HepG2 (cell line): ENCODE measurements around the gene NUTF2. TPM values are rescaled to one million over a fixed set of nuclear protein-coding genes. Genes with fewer than 3 reads are reported as not detected.

Experiments used
- CEBPG ChIP-seq: IDR thresholded peaks from 2 replicates; pipeline ENCODE4 v1.6.1; 2016
- GATAD1 ChIP-seq: IDR thresholded peaks from 2 replicates; pipeline ENCODE4 v1.6.1; 2016; ENCODE audit warnings: missing genetic modification reagents, missing compliant biosample characterization
- GLI4 ChIP-seq: sonication (generic); formaldehyde crosslinking; IDR thresholded peaks from 2 replicates; pipeline ENCODE4 v1.5.1; 2020; ENCODE audit warnings: missing genetic modification reagents, mild to moderate bottlenecking, moderate library complexity, borderline replicate concordance
- IRF2 ChIP-seq: IDR thresholded peaks from 2 replicates; pipeline ENCODE4 v1.6.1; 2018; ENCODE audit warnings: missing genetic modification reagents, missing compliant biosample characterization
- KDM5A ChIP-seq: fragments of 200-600 bp; sonication (generic); IDR thresholded peaks from 2 replicates; pipeline ENCODE4 v1.7.0; 2018; ENCODE audit warnings: antibody characterized with exemption, mild to moderate bottlenecking, low read length, borderline replicate concordance
- KLF12 ChIP-seq: sonication (generic); formaldehyde crosslinking; IDR thresholded peaks from 2 replicates; pipeline ENCODE4 v1.4.0; 2020; ENCODE audit warnings: missing genetic modification reagents, borderline replicate concordance
- NAIF1 ChIP-seq: sonication (generic); formaldehyde crosslinking; IDR thresholded peaks from 2 replicates; pipeline ENCODE4 v1.5.0; 2020; ENCODE audit warnings: mild to moderate bottlenecking, missing genetic modification reagents, borderline replicate concordance
- NFRKB ChIP-seq: fragments of 450-650 bp; IDR thresholded peaks from 2 replicates; pipeline ENCODE4 v1.6.1; 2017
- NR1H2 ChIP-seq: sonication (generic); formaldehyde crosslinking; IDR thresholded peaks from 2 replicates; pipeline ENCODE4 v1.8.1; 2022; ENCODE audit warnings: low read depth, missing genetic modification reagents, borderline replicate concordance
- PHF20 ChIP-seq: sonication (generic); formaldehyde crosslinking; IDR thresholded peaks from 2 replicates; pipeline ENCODE4 v1.5.0; 2020; ENCODE audit warnings: mild to moderate bottlenecking, missing genetic modification reagents
- SCMH1 ChIP-seq: sonication (generic); formaldehyde crosslinking; IDR thresholded peaks from 2 replicates; pipeline ENCODE4 v1.9.0; 2021; ENCODE audit warnings: missing genetic modification reagents, mild to moderate bottlenecking, borderline replicate concordance
- SKI ChIP-seq: fragments of 450-650 bp; IDR thresholded peaks from one replicate; pipeline ENCODE4 v1.6.1; 2018; ENCODE audit warnings: mild to moderate bottlenecking; ENCODE audit not compliant: partially characterized antibody
- SPEN ChIP-seq: sonication (generic); formaldehyde crosslinking; IDR thresholded peaks from 2 replicates; pipeline ENCODE4 v1.5.1; 2020; ENCODE audit warnings: low read depth, mild to moderate bottlenecking, missing genetic modification reagents
- U2AF1 ChIP-seq: fragments of 200-400 bp; formaldehyde crosslinking; optimal IDR thresholded peaks from 2 replicates; pipeline ENCODE3; 2017; ENCODE audit warnings: mild to moderate bottlenecking, low read depth, low read length
- ZBTB7B ChIP-seq: sonication (generic); formaldehyde crosslinking; IDR thresholded peaks from 2 replicates; pipeline ENCODE4 v1.4.0; 2020; ENCODE audit warnings: missing genetic modification reagents
- ZNF598 ChIP-seq: sonication (generic); formaldehyde crosslinking; IDR thresholded peaks from 2 replicates; pipeline ENCODE4 v1.5.1; 2020; ENCODE audit warnings: mild to moderate bottlenecking, missing genetic modification reagents, borderline replicate concordance
- ZNF850 ChIP-seq: sonication (generic); formaldehyde crosslinking; conservative IDR thresholded peaks from 2 replicates; pipeline ENCODE4 v1.9.0; 2021; ENCODE audit warnings: mild to moderate bottlenecking, missing genetic modification reagents
- polyA plus RNA-seq, 8 experiments: library from polyadenylated mRNA; depleted of rRNA in 3 of 8; stranded (reverse) in 7 of 8; unstranded in 1 of 8; fragments of >200 nt; fragmentation: Illumina TruSeq in 4 of 8; extraction: Trizol in 4 of 8; gene quantifications; 2 replicates each; pipeline versions ENCODE4 v1.2.1 to v1.2.3, GENCODE V29; 2011 to 2016; ENCODE audit warnings: low read depth in 4 of 8, missing spikeins in 1 of 8, mixed read lengths in 1 of 8; ENCODE audit not compliant: insufficient read depth in 1 of 8
- total RNA-seq, 5 experiments: library from RNA; depleted of rRNA; stranded (reverse); fragments of >200 nt; fragmentation: Illumina TruSeq; extraction: Trizol; gene quantifications; 2 replicates each; pipeline ENCODE4 v1.2.3, GENCODE V29; 2016; ENCODE audit warnings: low read depth in 1 of 5
- TF ChIP-seq, protein P1 (sequence below): sonication (generic); formaldehyde crosslinking; IDR thresholded peaks from 2 replicates; pipeline ENCODE4 v1.4.0; 2020; ENCODE audit warnings: missing genetic modification reagents, mild to moderate bottlenecking, borderline replicate concordance
- TF ChIP-seq, protein P2 (sequence below): sonication (generic); formaldehyde crosslinking; IDR thresholded peaks from 2 replicates; pipeline ENCODE4 v1.5.1; 2020; ENCODE audit warnings: missing genetic modification reagents, mild to moderate bottlenecking, borderline replicate concordance
- TF ChIP-seq, protein P3 (sequence below): sonication (generic); formaldehyde crosslinking; IDR thresholded peaks from 2 replicates; pipeline ENCODE4 v1.9.0; 2022; ENCODE audit warnings: missing genetic modification reagents, mild to moderate bottlenecking, borderline replicate concordance
- TF ChIP-seq, protein P4 (sequence below): conservative IDR thresholded peaks from 2 replicates; pipeline ENCODE4 v1.6.1; 2018; ENCODE audit warnings: missing genetic modification reagents

Gene NUTF2
- total and polyA plus RNA-seq, 2 of the 13 experiments (the other 11 are each of a cell fraction or from before 2014, with no cell fraction given), result 168 to 214 TPM

DNA sequence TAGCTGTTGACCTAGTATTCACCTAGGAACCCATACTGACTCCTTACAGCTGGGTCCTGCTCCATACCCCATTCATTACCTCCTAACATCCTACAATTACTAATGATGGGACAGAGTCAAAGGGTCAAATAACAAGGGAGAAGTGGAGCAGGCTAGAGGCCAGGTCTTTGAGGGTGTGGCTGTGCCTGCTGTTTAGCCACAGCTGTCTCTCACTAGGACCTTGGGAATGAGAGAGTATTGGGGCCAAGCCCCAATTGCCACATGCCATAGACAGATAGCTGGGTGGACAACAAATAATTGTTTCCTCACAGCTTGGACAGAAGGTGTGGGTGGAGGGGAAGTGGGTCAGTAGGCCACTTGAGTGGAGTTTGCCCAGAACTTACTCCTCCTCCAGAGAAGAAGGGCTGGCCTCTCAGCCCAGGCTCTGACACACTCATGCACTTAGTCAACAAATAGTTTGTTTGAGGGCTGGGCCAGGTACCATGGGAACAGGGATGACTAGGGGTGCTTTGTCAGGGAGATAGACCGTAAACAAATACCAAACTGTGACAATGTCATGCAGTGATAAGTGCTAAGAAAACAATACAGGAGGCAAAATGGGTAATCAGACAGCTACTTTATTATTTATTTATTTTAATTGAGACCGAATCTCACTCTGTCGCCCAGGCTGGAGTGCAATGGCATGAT, 11.0 kb downstream of the NUTF2 start (continued):
- TF ChIP-seq, protein P1, sequence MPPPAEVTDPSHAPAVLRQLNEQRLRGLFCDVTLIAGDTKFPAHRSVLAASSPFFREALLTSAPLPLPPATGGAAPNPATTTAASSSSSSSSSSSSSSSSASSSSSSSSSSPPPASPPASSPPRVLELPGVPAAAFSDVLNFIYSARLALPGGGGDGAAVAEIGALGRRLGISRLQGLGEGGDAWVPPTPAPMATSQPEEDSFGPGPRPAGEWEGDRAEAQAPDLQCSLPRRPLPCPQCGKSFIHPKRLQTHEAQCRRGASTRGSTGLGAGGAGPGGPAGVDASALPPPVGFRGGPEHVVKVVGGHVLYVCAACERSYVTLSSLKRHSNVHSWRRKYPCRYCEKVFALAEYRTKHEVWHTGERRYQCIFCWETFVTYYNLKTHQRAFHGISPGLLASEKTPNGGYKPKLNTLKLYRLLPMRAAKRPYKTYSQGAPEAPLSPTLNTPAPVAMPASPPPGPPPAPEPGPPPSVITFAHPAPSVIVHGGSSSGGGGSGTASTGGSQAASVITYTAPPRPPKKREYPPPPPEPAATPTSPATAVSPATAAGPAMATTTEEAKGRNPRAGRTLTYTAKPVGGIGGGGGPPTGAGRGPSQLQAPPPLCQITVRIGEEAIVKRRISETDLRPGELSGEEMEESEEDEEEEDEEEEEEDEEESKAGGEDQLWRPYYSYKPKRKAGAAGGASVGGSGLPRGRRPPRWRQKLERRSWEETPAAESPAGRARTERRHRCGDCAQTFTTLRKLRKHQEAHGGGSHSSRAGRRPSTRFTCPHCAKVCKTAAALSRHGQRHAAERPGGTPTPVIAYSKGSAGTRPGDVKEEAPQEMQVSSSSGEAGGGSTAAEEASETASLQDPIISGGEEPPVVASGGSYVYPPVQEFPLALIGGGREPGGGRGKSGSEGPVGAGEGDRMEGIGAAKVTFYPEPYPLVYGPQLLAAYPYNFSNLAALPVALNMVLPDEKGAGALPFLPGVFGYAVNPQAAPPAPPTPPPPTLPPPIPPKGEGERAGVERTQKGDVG (CRISPR knock-in tag), result no peak
- TF ChIP-seq KDM5A (no peak), SCMH1 (CRISPR knock-in tag) (no peak), NR1H2 (no peak), KLF12 (CRISPR knock-in tag) (no peak), ZNF598 (CRISPR knock-in tag) (no peak), ZNF850 (CRISPR knock-in tag) (no peak), NFRKB (no peak), PHF20 (CRISPR knock-in tag) (no peak), CEBPG (CRISPR knock-in tag) (peak; percentile 56), ZBTB7B (0 out of 2 replicates have a peak, but pooled peaks have one; percentile 21), GLI4 (CRISPR knock-in tag) (no peak), GATAD1 (CRISPR knock-in tag) (peak; percentile 42; the same call in 1 of the 2 replicates), IRF2 (peak; percentile 55), SKI (peak; percentile 90), NAIF1 (CRISPR knock-in tag) (no peak), U2AF1 (no peak), SPEN (CRISPR knock-in tag) (peak; percentile 68; the same call in 1 of the 2 replicates)
- TF ChIP-seq, protein P2, sequence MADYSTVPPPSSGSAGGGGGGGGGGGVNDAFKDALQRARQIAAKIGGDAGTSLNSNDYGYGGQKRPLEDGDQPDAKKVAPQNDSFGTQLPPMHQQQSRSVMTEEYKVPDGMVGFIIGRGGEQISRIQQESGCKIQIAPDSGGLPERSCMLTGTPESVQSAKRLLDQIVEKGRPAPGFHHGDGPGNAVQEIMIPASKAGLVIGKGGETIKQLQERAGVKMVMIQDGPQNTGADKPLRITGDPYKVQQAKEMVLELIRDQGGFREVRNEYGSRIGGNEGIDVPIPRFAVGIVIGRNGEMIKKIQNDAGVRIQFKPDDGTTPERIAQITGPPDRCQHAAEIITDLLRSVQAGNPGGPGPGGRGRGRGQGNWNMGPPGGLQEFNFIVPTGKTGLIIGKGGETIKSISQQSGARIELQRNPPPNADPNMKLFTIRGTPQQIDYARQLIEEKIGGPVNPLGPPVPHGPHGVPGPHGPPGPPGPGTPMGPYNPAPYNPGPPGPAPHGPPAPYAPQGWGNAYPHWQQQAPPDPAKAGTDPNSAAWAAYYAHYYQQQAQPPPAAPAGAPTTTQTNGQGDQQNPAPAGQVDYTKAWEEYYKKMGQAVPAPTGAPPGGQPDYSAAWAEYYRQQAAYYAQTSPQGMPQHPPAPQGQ (CRISPR knock-in tag), result no peak
- TF ChIP-seq, protein P3, sequence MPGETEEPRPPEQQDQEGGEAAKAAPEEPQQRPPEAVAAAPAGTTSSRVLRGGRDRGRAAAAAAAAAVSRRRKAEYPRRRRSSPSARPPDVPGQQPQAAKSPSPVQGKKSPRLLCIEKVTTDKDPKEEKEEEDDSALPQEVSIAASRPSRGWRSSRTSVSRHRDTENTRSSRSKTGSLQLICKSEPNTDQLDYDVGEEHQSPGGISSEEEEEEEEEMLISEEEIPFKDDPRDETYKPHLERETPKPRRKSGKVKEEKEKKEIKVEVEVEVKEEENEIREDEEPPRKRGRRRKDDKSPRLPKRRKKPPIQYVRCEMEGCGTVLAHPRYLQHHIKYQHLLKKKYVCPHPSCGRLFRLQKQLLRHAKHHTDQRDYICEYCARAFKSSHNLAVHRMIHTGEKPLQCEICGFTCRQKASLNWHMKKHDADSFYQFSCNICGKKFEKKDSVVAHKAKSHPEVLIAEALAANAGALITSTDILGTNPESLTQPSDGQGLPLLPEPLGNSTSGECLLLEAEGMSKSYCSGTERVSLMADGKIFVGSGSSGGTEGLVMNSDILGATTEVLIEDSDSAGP (CRISPR knock-in tag), result peak; percentile 25; the same call in 1 of the 2 replicates
- TF ChIP-seq, protein P4, sequence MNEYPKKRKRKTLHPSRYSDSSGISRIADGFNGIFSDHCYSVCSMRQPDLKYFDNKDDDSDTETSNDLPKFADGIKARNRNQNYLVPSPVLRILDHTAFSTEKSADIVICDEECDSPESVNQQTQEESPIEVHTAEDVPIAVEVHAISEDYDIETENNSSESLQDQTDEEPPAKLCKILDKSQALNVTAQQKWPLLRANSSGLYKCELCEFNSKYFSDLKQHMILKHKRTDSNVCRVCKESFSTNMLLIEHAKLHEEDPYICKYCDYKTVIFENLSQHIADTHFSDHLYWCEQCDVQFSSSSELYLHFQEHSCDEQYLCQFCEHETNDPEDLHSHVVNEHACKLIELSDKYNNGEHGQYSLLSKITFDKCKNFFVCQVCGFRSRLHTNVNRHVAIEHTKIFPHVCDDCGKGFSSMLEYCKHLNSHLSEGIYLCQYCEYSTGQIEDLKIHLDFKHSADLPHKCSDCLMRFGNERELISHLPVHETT (CRISPR knock-in tag), result no peak
